Loucy (cell line): ENCODE measurements around the gene NPIPA7.
"Not testable (repeated sequence)": the region's sequence is repeated elsewhere in the genome, so short reads cannot be mapped to it uniquely, and the experiment has no call there.

Experiments used
- H2AFZ ChIP-seq: fragments of 200-600 bp; sonication (generic); 2 replicates; pipeline ENCODE4 v1.6.0; 2016; ENCODE audit warnings: antibody characterized with exemption, mild to moderate bottlenecking, low read length, moderate library complexity
- H3F3A ChIP-seq: fragments of 200-600 bp; 2 replicates; pipeline ENCODE4 v1.6.0; 2016; ENCODE audit warnings: antibody characterized with exemption, low read depth, mild to moderate bottlenecking
- H3K27me3 ChIP-seq: fragments of 200-600 bp; sonication (generic); 2 replicates; pipeline ENCODE4 v1.6.1; 2014; ENCODE audit warnings: low read length, mild to moderate bottlenecking; ENCODE audit not compliant: insufficient read depth, poor library complexity, severe bottlenecking
- H3K36me3 ChIP-seq: fragments of 200-600 bp; sonication (generic); 2 replicates; pipeline ENCODE4 v1.6.1; 2016; ENCODE audit warnings: low read length; ENCODE audit not compliant: insufficient read depth
- H3K4me1 ChIP-seq: fragments of 200-600 bp; sonication (generic); 2 replicates; pipeline ENCODE4 v1.5.1; 2014; ENCODE audit warnings: low read length, mild to moderate bottlenecking; ENCODE audit not compliant: insufficient read depth, poor library complexity, severe bottlenecking
- H3K4me2 ChIP-seq: fragments of 200-600 bp; sonication (generic); 2 replicates; pipeline ENCODE4 v1.6.0; 2014; ENCODE audit warnings: antibody characterized with exemption, low read length, low read depth, mild to moderate bottlenecking; ENCODE audit not compliant: poor library complexity, severe bottlenecking
- H3K4me3 ChIP-seq: fragments of 200-600 bp; sonication (generic); 2 replicates; pipeline ENCODE4 v1.5.1; 2014; ENCODE audit warnings: low read length, mild to moderate bottlenecking, mixed read lengths; ENCODE audit not compliant: poor library complexity, severe bottlenecking
- H3K79me2 ChIP-seq: fragments of 200-600 bp; sonication (generic); 2 replicates; pipeline ENCODE4 v1.6.1; 2014; ENCODE audit warnings: low read length; ENCODE audit not compliant: insufficient read depth
- H3K9ac ChIP-seq: fragments of 200-600 bp; sonication (generic); 2 replicates; pipeline ENCODE4 v1.6.0; 2014; ENCODE audit warnings: mild to moderate bottlenecking, low read depth, low read length, moderate library complexity; ENCODE audit not compliant: poor library complexity, severe bottlenecking
- H3K9me2 ChIP-seq: fragments of 200-600 bp; sonication (generic); replicated peaks from 2 replicates; pipeline ENCODE4 v1.6.1; 2016; ENCODE audit warnings: low read depth, low read length, mixed read lengths
- H3K9me3 ChIP-seq: fragments of 200-600 bp; sonication (generic); 2 replicates; pipeline ENCODE4 v1.6.1; 2014; ENCODE audit warnings: mild to moderate bottlenecking, antibody characterized with exemption, low read length, low read depth; ENCODE audit not compliant: insufficient read depth
- H4K20me1 ChIP-seq: fragments of 200-600 bp; sonication (generic); 2 replicates; pipeline ENCODE4 v1.6.0; 2014; ENCODE audit warnings: antibody characterized with exemption, low read length, mild to moderate bottlenecking; ENCODE audit not compliant: insufficient read depth, poor library complexity, severe bottlenecking

NPIPA7 gene

GRCh38 chr16:16399685-16400084, 20.7 kb downstream of the NPIPA7 start:
- not testable (repeated sequence) for H3K9me3 ChIP-seq, H3K9me2 ChIP-seq, H3K4me3 ChIP-seq, H3K36me3 ChIP-seq, H3K27me3 ChIP-seq, H3K79me2 ChIP-seq, H3K9ac ChIP-seq, H3K4me2 ChIP-seq, H4K20me1 ChIP-seq, H2AFZ ChIP-seq, H3K4me1 ChIP-seq, H3F3A ChIP-seq

GRCh38 chr16:16402333-16402732, 23.4 kb downstream of the NPIPA7 start:
- not testable (repeated sequence) for H3K4me3 ChIP-seq, H3K4me2 ChIP-seq, H3K4me1 ChIP-seq, H3K36me3 ChIP-seq, H3K9me2 ChIP-seq, H3K9ac ChIP-seq, H3K79me2 ChIP-seq, H2AFZ ChIP-seq, H4K20me1 ChIP-seq, H3F3A ChIP-seq, H3K9me3 ChIP-seq, H3K27me3 ChIP-seq

GRCh38 chr16:16404283-16404682, 25.3 kb downstream of the NPIPA7 start:
- not testable (repeated sequence) for H3K79me2 ChIP-seq, H3K4me2 ChIP-seq, H3K4me1 ChIP-seq

GRCh38 chr16:16405421-16405820, 26.5 kb downstream of the NPIPA7 start:
- not testable (repeated sequence) for H3K4me2 ChIP-seq, H3K79me2 ChIP-seq, H3K9ac ChIP-seq, H3K9me3 ChIP-seq, H3F3A ChIP-seq, H3K36me3 ChIP-seq, H3K9me2 ChIP-seq, H3K4me1 ChIP-seq, H3K4me3 ChIP-seq, H3K27me3 ChIP-seq, H4K20me1 ChIP-seq, H2AFZ ChIP-seq

More at GRCh38 chr16:16404283-16404682, 25.3 kb downstream of the NPIPA7 start:
- H3K4me3 ChIP-seq, H3K9me2 ChIP-seq, H3K9me3 ChIP-seq, H3K9ac ChIP-seq, H3K27me3 ChIP-seq, H3F3A ChIP-seq, H2AFZ ChIP-seq, H3K36me3 ChIP-seq, H4K20me1 ChIP-seq: not testable (repeated sequence)

GRCh38 chr16:16408430-16408829, 29.5 kb downstream of the NPIPA7 start:
- not testable (repeated sequence) for H2AFZ ChIP-seq, H3K4me1 ChIP-seq, H3K36me3 ChIP-seq, H3K9ac ChIP-seq, H3K4me2 ChIP-seq, H3F3A ChIP-seq, H3K27me3 ChIP-seq, H3K9me2 ChIP-seq, H3K9me3 ChIP-seq, H4K20me1 ChIP-seq, H3K79me2 ChIP-seq, H3K4me3 ChIP-seq

GRCh38 chr16:16413773-16414172, 34.8 kb downstream of the NPIPA7 start:
- H3F3A ChIP-seq, H3K9me2 ChIP-seq, H2AFZ ChIP-seq, H3K9me3 ChIP-seq, H3K36me3 ChIP-seq, H3K79me2 ChIP-seq, H3K4me2 ChIP-seq, H3K4me3 ChIP-seq, H4K20me1 ChIP-seq, H3K4me1 ChIP-seq, H3K9ac ChIP-seq, H3K27me3 ChIP-seq: not testable (repeated sequence)

GRCh38 chr16:16417071-16417470, 38.1 kb downstream of the NPIPA7 start:
- not testable (repeated sequence) for H2AFZ ChIP-seq, H3K4me2 ChIP-seq, H4K20me1 ChIP-seq, H3F3A ChIP-seq, H3K9ac ChIP-seq, H3K4me1 ChIP-seq, H3K9me2 ChIP-seq, H3K27me3 ChIP-seq, H3K36me3 ChIP-seq, H3K4me3 ChIP-seq, H3K79me2 ChIP-seq, H3K9me3 ChIP-seq
